Measurements from ENCODE around the gene CISH.

DNA sequence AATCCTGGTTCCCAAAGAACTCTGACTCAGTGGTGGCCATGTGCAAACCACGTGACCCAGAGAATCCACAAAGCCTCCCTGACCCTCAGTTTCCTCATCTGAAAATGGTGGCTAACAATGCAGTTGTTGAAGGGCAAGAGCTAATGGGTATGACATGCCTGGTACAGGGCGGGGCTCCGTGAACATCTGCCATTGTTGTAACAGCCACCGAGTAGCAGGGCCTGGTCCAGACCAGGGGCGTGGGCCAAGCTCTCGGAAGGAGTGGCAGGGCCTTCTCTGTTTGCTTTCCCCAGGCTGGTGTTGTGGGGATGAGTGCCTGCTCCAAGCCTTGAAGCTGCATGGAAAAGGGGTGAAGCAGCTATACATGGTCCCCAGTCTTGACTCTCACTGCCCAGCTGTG is 18.8 kb upstream of the CISH start:
- TF ChIP-seq POLR2A (conservative IDR thresholded peaks at IDR 0.05) (no peak), MAFK (IDR thresholded peaks at IDR 0.05; ENCODE audit: low read length) (no peak), HSF4 (CRISPR knock-in tag; IDR thresholded peaks at IDR 0.05; ENCODE audit: borderline replicate concordance) (no peak), CREB1 (IDR thresholded peaks at IDR 0.05) (no peak), CREB1 (CRISPR knock-in tag; IDR thresholded peaks at IDR 0.05) (no peak), PHB (CRISPR knock-in tag; IDR thresholded peaks at IDR 0.05) (no peak)
- TF ChIP-seq, protein P1, sequence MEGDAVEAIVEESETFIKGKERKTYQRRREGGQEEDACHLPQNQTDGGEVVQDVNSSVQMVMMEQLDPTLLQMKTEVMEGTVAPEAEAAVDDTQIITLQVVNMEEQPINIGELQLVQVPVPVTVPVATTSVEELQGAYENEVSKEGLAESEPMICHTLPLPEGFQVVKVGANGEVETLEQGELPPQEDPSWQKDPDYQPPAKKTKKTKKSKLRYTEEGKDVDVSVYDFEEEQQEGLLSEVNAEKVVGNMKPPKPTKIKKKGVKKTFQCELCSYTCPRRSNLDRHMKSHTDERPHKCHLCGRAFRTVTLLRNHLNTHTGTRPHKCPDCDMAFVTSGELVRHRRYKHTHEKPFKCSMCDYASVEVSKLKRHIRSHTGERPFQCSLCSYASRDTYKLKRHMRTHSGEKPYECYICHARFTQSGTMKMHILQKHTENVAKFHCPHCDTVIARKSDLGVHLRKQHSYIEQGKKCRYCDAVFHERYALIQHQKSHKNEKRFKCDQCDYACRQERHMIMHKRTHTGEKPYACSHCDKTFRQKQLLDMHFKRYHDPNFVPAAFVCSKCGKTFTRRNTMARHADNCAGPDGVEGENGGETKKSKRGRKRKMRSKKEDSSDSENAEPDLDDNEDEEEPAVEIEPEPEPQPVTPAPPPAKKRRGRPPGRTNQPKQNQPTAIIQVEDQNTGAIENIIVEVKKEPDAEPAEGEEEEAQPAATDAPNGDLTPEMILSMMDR (IDR thresholded peaks at IDR 0.05 in 2 of 3, conservative IDR thresholded peaks at IDR 0.05 in 1 of 3; ENCODE audit: insufficient read depth in 2 of 3, low read depth in 1 of 3, low read length in 3 of 3): no peak
- TF ChIP-seq, protein P2, sequence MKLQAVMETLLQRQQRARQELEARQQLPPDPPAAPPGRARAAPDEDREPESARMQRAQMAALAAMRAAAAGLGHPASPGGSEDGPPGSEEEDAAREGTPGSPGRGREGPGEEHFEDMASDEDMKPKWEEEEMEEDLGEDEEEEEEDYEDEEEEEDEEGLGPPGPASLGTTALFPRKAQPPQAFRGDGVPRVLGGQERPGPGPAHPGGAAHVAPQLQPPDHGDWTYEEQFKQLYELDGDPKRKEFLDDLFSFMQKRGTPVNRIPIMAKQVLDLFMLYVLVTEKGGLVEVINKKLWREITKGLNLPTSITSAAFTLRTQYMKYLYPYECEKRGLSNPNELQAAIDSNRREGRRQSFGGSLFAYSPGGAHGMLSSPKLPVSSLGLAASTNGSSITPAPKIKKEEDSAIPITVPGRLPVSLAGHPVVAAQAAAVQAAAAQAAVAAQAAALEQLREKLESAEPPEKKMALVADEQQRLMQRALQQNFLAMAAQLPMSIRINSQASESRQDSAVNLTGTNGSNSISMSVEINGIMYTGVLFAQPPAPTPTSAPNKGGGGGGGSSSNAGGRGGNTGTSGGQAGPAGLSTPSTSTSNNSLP (IDR thresholded peaks at IDR 0.05; ENCODE audit: borderline replicate concordance, low read depth, low read length): no peak
- TF ChIP-seq, protein P3, sequence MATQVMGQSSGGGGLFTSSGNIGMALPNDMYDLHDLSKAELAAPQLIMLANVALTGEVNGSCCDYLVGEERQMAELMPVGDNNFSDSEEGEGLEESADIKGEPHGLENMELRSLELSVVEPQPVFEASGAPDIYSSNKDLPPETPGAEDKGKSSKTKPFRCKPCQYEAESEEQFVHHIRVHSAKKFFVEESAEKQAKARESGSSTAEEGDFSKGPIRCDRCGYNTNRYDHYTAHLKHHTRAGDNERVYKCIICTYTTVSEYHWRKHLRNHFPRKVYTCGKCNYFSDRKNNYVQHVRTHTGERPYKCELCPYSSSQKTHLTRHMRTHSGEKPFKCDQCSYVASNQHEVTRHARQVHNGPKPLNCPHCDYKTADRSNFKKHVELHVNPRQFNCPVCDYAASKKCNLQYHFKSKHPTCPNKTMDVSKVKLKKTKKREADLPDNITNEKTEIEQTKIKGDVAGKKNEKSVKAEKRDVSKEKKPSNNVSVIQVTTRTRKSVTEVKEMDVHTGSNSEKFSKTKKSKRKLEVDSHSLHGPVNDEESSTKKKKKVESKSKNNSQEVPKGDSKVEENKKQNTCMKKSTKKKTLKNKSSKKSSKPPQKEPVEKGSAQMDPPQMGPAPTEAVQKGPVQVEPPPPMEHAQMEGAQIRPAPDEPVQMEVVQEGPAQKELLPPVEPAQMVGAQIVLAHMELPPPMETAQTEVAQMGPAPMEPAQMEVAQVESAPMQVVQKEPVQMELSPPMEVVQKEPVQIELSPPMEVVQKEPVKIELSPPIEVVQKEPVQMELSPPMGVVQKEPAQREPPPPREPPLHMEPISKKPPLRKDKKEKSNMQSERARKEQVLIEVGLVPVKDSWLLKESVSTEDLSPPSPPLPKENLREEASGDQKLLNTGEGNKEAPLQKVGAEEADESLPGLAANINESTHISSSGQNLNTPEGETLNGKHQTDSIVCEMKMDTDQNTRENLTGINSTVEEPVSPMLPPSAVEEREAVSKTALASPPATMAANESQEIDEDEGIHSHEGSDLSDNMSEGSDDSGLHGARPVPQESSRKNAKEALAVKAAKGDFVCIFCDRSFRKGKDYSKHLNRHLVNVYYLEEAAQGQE (IDR thresholded peaks at IDR 0.05; ENCODE audit: borderline replicate concordance): no peak
- TF ChIP-seq, protein P3 (CRISPR knock-in tag; IDR thresholded peaks at IDR 0.05; ENCODE audit: low read depth): no peak

All from K562 (cell line).